ENCODE measurements around the gene ZNF710.

GRCh38 chr15:90083419-90083818 is 82.3 kb downstream of the ZNF710 start:
- TF ChIP-seq, protein P1, sequence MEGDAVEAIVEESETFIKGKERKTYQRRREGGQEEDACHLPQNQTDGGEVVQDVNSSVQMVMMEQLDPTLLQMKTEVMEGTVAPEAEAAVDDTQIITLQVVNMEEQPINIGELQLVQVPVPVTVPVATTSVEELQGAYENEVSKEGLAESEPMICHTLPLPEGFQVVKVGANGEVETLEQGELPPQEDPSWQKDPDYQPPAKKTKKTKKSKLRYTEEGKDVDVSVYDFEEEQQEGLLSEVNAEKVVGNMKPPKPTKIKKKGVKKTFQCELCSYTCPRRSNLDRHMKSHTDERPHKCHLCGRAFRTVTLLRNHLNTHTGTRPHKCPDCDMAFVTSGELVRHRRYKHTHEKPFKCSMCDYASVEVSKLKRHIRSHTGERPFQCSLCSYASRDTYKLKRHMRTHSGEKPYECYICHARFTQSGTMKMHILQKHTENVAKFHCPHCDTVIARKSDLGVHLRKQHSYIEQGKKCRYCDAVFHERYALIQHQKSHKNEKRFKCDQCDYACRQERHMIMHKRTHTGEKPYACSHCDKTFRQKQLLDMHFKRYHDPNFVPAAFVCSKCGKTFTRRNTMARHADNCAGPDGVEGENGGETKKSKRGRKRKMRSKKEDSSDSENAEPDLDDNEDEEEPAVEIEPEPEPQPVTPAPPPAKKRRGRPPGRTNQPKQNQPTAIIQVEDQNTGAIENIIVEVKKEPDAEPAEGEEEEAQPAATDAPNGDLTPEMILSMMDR (IDR thresholded peaks at IDR 0.05) = no peak
- TF ChIP-seq POLR2A (IDR thresholded peaks at IDR 0.05) (no peak), EP300 (IDR thresholded peaks at IDR 0.05; ENCODE audit: low read depth) (no peak)
